Measurements from ENCODE around the gene SLC6A15.

GRCh38 chr12:84919271-84919670 lies 6.7 kb upstream of the SLC6A15 start:
- TF ChIP-seq CTCF (IDR thresholded peaks at IDR 0.05) (no peak), POLR2AphosphoS5 (IDR thresholded peaks at IDR 0.05) (no peak), POLR2A (IDR thresholded peaks at IDR 0.05) (no peak)
